K562 (cell line): ENCODE results near the gene RABGAP1L. TPM values are rescaled to one million over a fixed set of nuclear protein-coding genes. Genes with fewer than 3 reads are reported as not detected.

Experiments used
- ATAC-seq: fragments of 200-7000 bp; cut with Tn5 transposase; 3 replicates; pipeline ENCODE4 v1.9.1; 2020; ENCODE audit warnings: moderate library complexity
- BruUV-seq: library from RNA; stranded (reverse); fragments of 400-500 nt; replicated peaks from 2 replicates; lab custom pipeline; 2021; lab: Mats Ljungman, UMichigan
- CTCF ChIA-PET: fragments of 300-600 bp; formaldehyde crosslinking; extraction: SDS; loops from one replicate; lab custom pipeline; 2021; ENCODE audit warnings: low intra/inter-chr PET ratio; lab: Yijun Ruan, JAX
- POLR2A ChIA-PET: fragments of 300-600, 350-650 bp; sonication (Branson Sonifier 250); formaldehyde crosslinking; extraction: SDS; loops from one replicate; lab custom pipeline; 2021; ENCODE audit warnings: antibody characterized with exemption, inconsistent platforms; lab: Yijun Ruan, JAX
- DNase-seq, 4 experiments: peaks; one replicate each; pipeline versions ENCODE4 v3.0.0 to v3.0.0-alpha.2; 2011 to 2018; ENCODE audit warnings: low spot score in 3 of 4, mixed read lengths in 3 of 4; ENCODE audit errors: extremely low read depth in 1 of 4
- FAIRE-seq: peaks from 2 replicates; lab custom pipeline; 2011; peaks lifted over from hg19 to GRCh38; lab: Jason Lieb, UNC
- H2AFZ ChIP-seq: 2 replicates; pipeline ENCODE4 v1.6.0; 2011; ENCODE audit warnings: low read depth, low read length, control low read depth, inconsistent platforms
- H3K27ac ChIP-seq: fragments of 200-600 bp; 3 replicates; pipeline ENCODE4 v1.8.0; 2011; ENCODE audit warnings: low read depth, mild to moderate bottlenecking, control low read depth, inconsistent platforms, low read length, moderate library complexity, mixed read lengths; ENCODE audit errors: extremely low read depth
- H3K27me3 ChIP-seq, 2 experiments: fragments of 300-600 bp in 1 of 2; 2 replicates in 1 of 2; 3 replicates in 1 of 2; pipeline versions ENCODE4 v1.6.0 to v1.8.0; 2011; ENCODE audit warnings: inconsistent platforms in 2 of 2, low read length in 2 of 2, mild to moderate bottlenecking in 1 of 2, mixed read lengths in 1 of 2, moderate library complexity in 1 of 2; ENCODE audit not compliant: control insufficient read depth in 2 of 2, insufficient read depth in 2 of 2
- H3K36me3 ChIP-seq: fragments of 300-600 bp; 3 replicates; pipeline ENCODE4 v1.8.0; 2011; ENCODE audit warnings: mild to moderate bottlenecking, low read length, inconsistent platforms; ENCODE audit not compliant: control insufficient read depth, insufficient read depth
- H3K4me1 ChIP-seq, 2 experiments: fragments of 200-600 bp in 1 of 2; replicated peaks in 1 of 2; 2 replicates in 1 of 2; 3 replicates in 1 of 2; pipeline versions ENCODE4 v1.5.1 to v1.8.0; 2011; ENCODE audit warnings: inconsistent platforms in 2 of 2, low read length in 2 of 2, mild to moderate bottlenecking in 1 of 2, mixed read lengths in 1 of 2, moderate library complexity in 1 of 2; ENCODE audit not compliant: control insufficient read depth in 2 of 2, insufficient read depth in 2 of 2
- H3K4me2 ChIP-seq: 2 replicates; pipeline ENCODE4 v1.6.1; 2011; ENCODE audit warnings: low read length, control low read depth, inconsistent platforms, mixed read lengths; ENCODE audit not compliant: insufficient read depth
- H3K4me3 ChIP-seq: fragments of 200-600 bp; sonication (generic), shearing (Covaris generic); 2 replicates; pipeline ENCODE4 v1.5.1; 2016; ENCODE audit warnings: control low read depth, inconsistent platforms
- H3K79me2 ChIP-seq: fragments of 200-600 bp; 3 replicates; pipeline ENCODE4 v1.8.0; 2011; ENCODE audit warnings: low read length, inconsistent platforms; ENCODE audit not compliant: control insufficient read depth, insufficient read depth
- H3K9ac ChIP-seq, 2 experiments: 2 replicates each; pipeline versions ENCODE4 v1.6.0 to v1.6.1; 2011; ENCODE audit warnings: low read depth in 2 of 2, low read length in 2 of 2, control low read depth in 1 of 2, inconsistent platforms in 1 of 2, mild to moderate bottlenecking in 1 of 2, mixed read lengths in 1 of 2; ENCODE audit not compliant: insufficient read depth in 1 of 2
- H3K9me1 ChIP-seq: one replicate; pipeline ENCODE4 v1.6.0; 2011; ENCODE audit warnings: inconsistent platforms, mild to moderate bottlenecking, low read length, moderate library complexity; ENCODE audit not compliant: control insufficient read depth, insufficient read depth
- H3K9me3 ChIP-seq: replicated peaks from 2 replicates; pipeline ENCODE4 v1.5.1; 2011; ENCODE audit warnings: low read depth, low read length, inconsistent platforms; ENCODE audit not compliant: control insufficient read depth, insufficient read depth
- H4K20me1 ChIP-seq: replicated peaks from 2 replicates; pipeline ENCODE4 v1.6.1; 2011; ENCODE audit warnings: low read length, inconsistent platforms, mixed read lengths; ENCODE audit not compliant: control insufficient read depth, insufficient read depth
- CLOCK ChIP-seq: fragments of 250-450 bp; sonication (Bioruptor Pico); IDR thresholded peaks from 2 replicates; pipeline ENCODE4 v1.4.0; 2020; ENCODE audit warnings: mild to moderate bottlenecking, moderate library complexity, borderline replicate concordance
- DNMT1 ChIP-seq: fragments of 450-650 bp; IDR thresholded peaks from 2 replicates; pipeline ENCODE4 v1.6.1; 2016; ENCODE audit warnings: antibody characterized with exemption, mild to moderate bottlenecking
- EZH2 ChIP-seq: IDR thresholded peaks from 2 replicates; pipeline ENCODE4 v1.6.1; 2012; ENCODE audit warnings: low read depth, mild to moderate bottlenecking, inconsistent platforms, low read length, borderline replicate concordance
- GATA2 ChIP-seq: sonication (generic); formaldehyde crosslinking; IDR thresholded peaks from 2 replicates; pipeline ENCODE4 v1.4.0; 2020; ENCODE audit warnings: mild to moderate bottlenecking, missing genetic modification reagents
- LARP7 ChIP-seq: fragments of 450-650 bp; IDR thresholded peaks from 2 replicates; pipeline ENCODE4 v1.6.1; 2016
- MYNN ChIP-seq, 2 experiments: sonication (generic); formaldehyde crosslinking in 1 of 2; IDR thresholded peaks; 2 replicates each; pipeline versions ENCODE4 v1.5.0 to v1.6.1; 2016 to 2020; ENCODE audit warnings: antibody characterized with exemption in 1 of 2, missing genetic modification reagents in 1 of 2
- RCOR1 ChIP-seq, 2 experiments: IDR thresholded peaks; 2 replicates each; pipeline ENCODE4 v1.6.1; 2012; ENCODE audit warnings: low read depth in 2 of 2, low read length in 2 of 2, borderline replicate concordance in 1 of 2, improper control_type of control experiment in 1 of 2
- SMARCE1 ChIP-seq: fragments of 450-650 bp; IDR thresholded peaks from 2 replicates; pipeline ENCODE4 v1.7.1; 2016; ENCODE audit warnings: mild to moderate bottlenecking
- SNAPC5 ChIP-seq: fragments of 250-450 bp; sonication (Bioruptor Pico); IDR thresholded peaks from 2 replicates; pipeline ENCODE4 v1.8.0; 2021; ENCODE audit warnings: moderate library complexity, mild to moderate bottlenecking, inconsistent platforms
- SP1 ChIP-seq: sonication (generic); formaldehyde crosslinking; IDR thresholded peaks from 2 replicates; pipeline ENCODE4 v1.8.1; 2022; ENCODE audit warnings: mild to moderate bottlenecking, missing genetic modification reagents
- ZNF445 ChIP-seq: fragments of 250-450 bp; sonication (Bioruptor Pico); IDR thresholded peaks from 2 replicates; pipeline ENCODE4 v1.4.0; 2020; ENCODE audit warnings: low read depth, mild to moderate bottlenecking, moderate library complexity
- ZNF511 ChIP-seq: sonication (generic); formaldehyde crosslinking; IDR thresholded peaks from 2 replicates; pipeline ENCODE4 v1.8.0; 2022; ENCODE audit warnings: mild to moderate bottlenecking, missing genetic modification reagents
- ZNF778 ChIP-seq: fragments of 450-650 bp; formaldehyde crosslinking; IDR thresholded peaks from 2 replicates; pipeline ENCODE4 v1.4.0; 2020; ENCODE audit warnings: mild to moderate bottlenecking, moderate library complexity
- WGBS: fragments of 100-300 bp; shearing (Covaris generic); methylation state at CpG from one replicate; pipeline ENCODE4 v1.1.6; 2016; ENCODE audit warnings: low coverage, mixed read lengths; ENCODE audit not compliant: insufficient coverage; ENCODE audit errors: missing lambda C conversion rate; 5-methylcytosine and 5-hydroxymethylcytosine counted together
- in situ Hi-C: fragments of 300-500 bp; cut with MboI; formaldehyde crosslinking; loops from 4 replicates; pipeline ENCODE4 v1.15.0; 2018; ENCODE audit warnings: inconsistent platforms, mixed read lengths
- intact Hi-C: fragments of 100-400 bp; cut with micrococcal nuclease; formaldehyde crosslinking; loops from 2 replicates; pipeline ENCODE4 v1.14.2; 2022
- polyA plus RNA-seq, 8 experiments: library from polyadenylated mRNA; depleted of rRNA in 4 of 8; stranded (reverse) in 5 of 8; unstranded in 3 of 8; fragments of >200 nt; fragmentation: Nextera tagmentation in 2 of 8; fragmentation: Illumina TruSeq in 1 of 8; extraction: Ambion mirVana in 2 of 8; extraction: Trizol in 1 of 8; gene quantifications; 2 replicates each; pipeline versions ENCODE4 v1.2.1 to v1.2.3, GENCODE V29; 2011 to 2014; ENCODE audit warnings: inconsistent platforms in 1 of 8, missing spikeins in 1 of 8
- total RNA-seq, 7 experiments: library from RNA; depleted of rRNA in 6 of 7; stranded (reverse); fragments of >200 nt in 6 of 7; fragmentation: Illumina TruSeq in 2 of 7; extraction: Trizol in 2 of 7; gene quantifications; 2 replicates each; pipeline versions ENCODE4 v1.2.1 to v1.2.3, GENCODE V29; 2011 to 2021; ENCODE audit warnings: low replicate concordance in 1 of 7
- TF ChIP-seq, protein P1 (sequence below): fragments of 450-650 bp; formaldehyde crosslinking; IDR thresholded peaks from 2 replicates; pipeline ENCODE4 v1.4.0; 2020; ENCODE audit warnings: mild to moderate bottlenecking, moderate library complexity

RABGAP1L gene
- total and polyA plus RNA-seq, 9 of the 15 experiments (the other 6 are each of a cell fraction or from before 2014, with no cell fraction given) = 16.5 to 44.9 (median 26.7) TPM

GRCh38 chr1:174269989-174270651 lies 110.8 kb downstream of the RABGAP1L start:
- ChIA-PET CTCF (no interaction called here), POLR2A (no interaction called here)
- H3K27ac ChIP-seq = no peak overlapping the region
- no peak for FAIRE-seq
- H3K9me1 ChIP-seq = no peaks in the 10 kb centered on the region
- peaks cover 0 to 7% of the 10 kb centered on the region in 2 experiments; a peak in 1 of 5 replicates for H3K4me1 ChIP-seq
- H3K4me2 ChIP-seq = no peak overlapping the region
- no peak for TF ChIP-seq CLOCK
- no peak for TF ChIP-seq ZNF778 (CRISPR knock-in tag)
- no peak for TF ChIP-seq ZNF445 (CRISPR knock-in tag)
- no peak for TF ChIP-seq RCOR1 (IDR thresholded peaks at IDR 0.05; ENCODE audit: borderline replicate concordance in 1 of 2, low read depth in 2 of 2, low read length in 2 of 2)
- TF ChIP-seq SP1 (CRISPR knock-in tag) = no peak
- no peak for TF ChIP-seq DNMT1
- TF ChIP-seq EZH2 = no peak
- TF ChIP-seq, protein P1, sequence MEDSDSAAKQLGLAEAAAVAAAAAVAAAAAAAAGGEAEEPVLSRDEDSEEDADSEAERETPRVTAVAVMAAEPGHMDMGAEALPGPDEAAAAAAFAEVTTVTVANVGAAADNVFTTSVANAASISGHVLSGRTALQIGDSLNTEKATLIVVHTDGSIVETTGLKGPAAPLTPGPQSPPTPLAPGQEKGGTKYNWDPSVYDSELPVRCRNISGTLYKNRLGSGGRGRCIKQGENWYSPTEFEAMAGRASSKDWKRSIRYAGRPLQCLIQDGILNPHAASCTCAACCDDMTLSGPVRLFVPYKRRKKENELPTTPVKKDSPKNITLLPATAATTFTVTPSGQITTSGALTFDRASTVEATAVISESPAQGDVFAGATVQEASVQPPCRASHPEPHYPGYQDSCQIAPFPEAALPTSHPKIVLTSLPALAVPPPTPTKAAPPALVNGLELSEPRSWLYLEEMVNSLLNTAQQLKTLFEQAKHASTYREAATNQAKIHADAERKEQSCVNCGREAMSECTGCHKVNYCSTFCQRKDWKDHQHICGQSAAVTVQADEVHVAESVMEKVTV (CRISPR knock-in tag) = no peak
- TF ChIP-seq MYNN (IDR thresholded peaks at IDR 0.05) = no peak
- no peak for TF ChIP-seq MYNN (CRISPR knock-in tag; IDR thresholded peaks at IDR 0.05)
- no peak for TF ChIP-seq GATA2 (CRISPR knock-in tag)
- no peak for TF ChIP-seq SMARCE1
- no peak for TF ChIP-seq ZNF511 (CRISPR knock-in tag)
- TF ChIP-seq SNAPC5 (CRISPR knock-in tag) = no peak
- no peak for TF ChIP-seq LARP7
- no peaks in the 10 kb centered on the region for H3K36me3 ChIP-seq
- in situ Hi-C loops (loop anchor here (25.0 kb wide), 1 partner anchor 717 kb away; the partner anchor contains the start of gene CACYBP), intact Hi-C loops (no loop called here)
- no TSS peak for BruUV-seq
- H4K20me1 ChIP-seq = no peaks in the 10 kb centered on the region
- no peaks in the 10 kb centered on the region for H3K27me3 ChIP-seq
- no peaks in the 10 kb centered on the region for H3K9me3 ChIP-seq
- no peak overlapping the region for H3K9ac ChIP-seq
- no peak for ATAC-seq
- no peak overlapping the region for H2AFZ ChIP-seq
- no peak for DNase-seq
- no peaks in the 10 kb centered on the region for H3K79me2 ChIP-seq
- H3K4me3 ChIP-seq = no peak overlapping the region
- 86% methylated on average over 1 of the region's 1 CpG for WGBS
